ENCODE data around the gene SLC37A1.
"Not testable (repeated sequence)": the region's sequence is repeated elsewhere in the genome, so short reads cannot be mapped to it uniquely, and the experiment has no call there.

Gene SLC37A1

DNA sequence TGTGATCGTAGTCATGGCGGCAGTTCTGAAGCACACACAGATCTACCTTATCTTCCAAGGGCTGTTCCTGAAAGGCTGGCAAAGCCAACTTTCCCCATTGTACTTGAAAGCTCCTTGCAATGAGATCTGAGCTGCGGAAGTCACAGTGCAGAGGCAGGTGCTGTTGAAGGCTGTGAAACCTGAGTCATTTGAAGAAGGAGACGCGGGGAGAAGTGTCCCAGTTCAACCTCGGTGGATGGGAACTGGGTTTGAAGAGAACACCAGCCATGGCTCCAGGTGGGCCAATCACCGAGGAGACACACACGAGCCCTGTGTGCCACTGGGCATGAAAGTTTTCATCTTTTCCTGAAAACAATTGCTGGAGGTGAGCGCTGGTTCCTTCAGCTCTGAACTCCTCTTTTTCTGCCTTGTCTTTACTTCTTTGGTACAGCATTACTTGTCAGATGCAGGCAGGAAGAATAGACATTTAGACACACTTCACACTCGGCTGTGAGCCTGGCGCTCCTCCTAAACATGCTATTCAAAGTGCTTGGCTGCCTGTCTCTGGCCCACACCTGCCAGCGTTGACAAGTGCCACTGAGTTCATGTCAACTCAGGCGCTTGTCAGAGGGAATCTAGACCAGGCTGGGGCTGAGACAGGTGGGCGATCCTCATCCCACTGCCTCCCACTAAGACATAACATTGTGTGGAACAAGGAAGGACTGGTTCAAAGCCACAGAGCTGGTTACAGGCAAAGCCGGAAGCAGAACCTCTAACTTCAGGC, 114.1 kb downstream of the SLC37A1 start (continued):
- TF ChIP-seq BCL11B (tag by site-specific recombination; IDR thresholded peaks at IDR 0.05; ENCODE audit: low read depth): no peak
- peak; percentile 78 for TF ChIP-seq EGR2 (tag by site-specific recombination; IDR thresholded peaks at IDR 0.05; ENCODE audit: low read depth)
- no peak for TF ChIP-seq ZBTB20 (tag by site-specific recombination; IDR thresholded peaks at IDR 0.05)
- no peak for TF ChIP-seq ZNF248 (tag by site-specific recombination; IDR thresholded peaks at IDR 0.05)
- TF ChIP-seq ZNF654 (tag by site-specific recombination; IDR thresholded peaks at IDR 0.05; ENCODE audit: low read depth): no peak
- no peak for TF ChIP-seq GLI4 (tag by site-specific recombination; IDR thresholded peaks at IDR 0.05)
- TF ChIP-seq ZNF239 (tag by site-specific recombination; IDR thresholded peaks at IDR 0.05): no peak
- TF ChIP-seq ZFP41 (tag by site-specific recombination; IDR thresholded peaks at IDR 0.05; ENCODE audit: borderline replicate concordance): no peak
- 0 out of 2 replicates have a peak, but pooled peaks have one; percentile 15 for TF ChIP-seq TRIM28 (IDR thresholded peaks at IDR 0.05; ENCODE audit: borderline replicate concordance, low read length)

DNA sequence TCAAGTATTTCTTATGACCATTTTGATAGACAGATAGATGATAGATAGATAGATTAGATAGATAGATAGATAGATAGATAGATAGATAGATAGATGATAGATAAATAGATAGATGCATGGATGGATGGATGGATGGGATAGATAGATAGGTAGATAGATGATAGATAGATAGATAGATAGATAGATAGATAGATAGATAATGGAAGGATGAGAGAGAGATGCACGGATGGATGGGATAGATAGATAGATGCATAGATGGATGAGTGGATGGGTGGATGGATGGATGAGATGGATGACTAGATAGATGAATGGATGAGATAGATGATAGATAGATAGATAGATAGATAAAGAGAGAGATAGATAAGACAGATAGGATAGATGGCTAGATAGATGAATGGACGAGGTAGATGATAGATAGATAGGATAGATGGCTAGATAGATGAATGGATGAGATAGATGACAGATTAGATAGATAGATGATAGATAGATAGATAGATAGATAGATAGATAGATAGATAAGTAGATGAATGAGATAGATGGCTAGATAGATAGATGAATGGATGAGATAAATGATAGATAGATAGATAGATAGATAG, 114.9 kb downstream of the SLC37A1 start:
- POLR2A ChIA-PET; H3K36me3 ChIP-seq (ENCODE audit: control insufficient read depth in 2 of 2, insufficient read depth in 1 of 2, low read length in 2 of 2); H3K4me3 ChIP-seq (ENCODE audit: low read depth, low read length); H3K9me3 ChIP-seq (ENCODE audit: control insufficient read depth, insufficient read depth, low read depth, low read length); CTCF ChIA-PET; H3K4me1 ChIP-seq (ENCODE audit: control insufficient read depth, insufficient read depth, low read length); H3K27ac ChIP-seq (ENCODE audit: extremely low read depth, low read depth, low read length): not testable (repeated sequence)
- TF ChIP-seq ZBTB17 (tag by site-specific recombination; IDR thresholded peaks at IDR 0.05) (peak; percentile 97), ZNF366 (tag by site-specific recombination; conservative IDR thresholded peaks at IDR 0.05) (peak; percentile 94)

DNA sequence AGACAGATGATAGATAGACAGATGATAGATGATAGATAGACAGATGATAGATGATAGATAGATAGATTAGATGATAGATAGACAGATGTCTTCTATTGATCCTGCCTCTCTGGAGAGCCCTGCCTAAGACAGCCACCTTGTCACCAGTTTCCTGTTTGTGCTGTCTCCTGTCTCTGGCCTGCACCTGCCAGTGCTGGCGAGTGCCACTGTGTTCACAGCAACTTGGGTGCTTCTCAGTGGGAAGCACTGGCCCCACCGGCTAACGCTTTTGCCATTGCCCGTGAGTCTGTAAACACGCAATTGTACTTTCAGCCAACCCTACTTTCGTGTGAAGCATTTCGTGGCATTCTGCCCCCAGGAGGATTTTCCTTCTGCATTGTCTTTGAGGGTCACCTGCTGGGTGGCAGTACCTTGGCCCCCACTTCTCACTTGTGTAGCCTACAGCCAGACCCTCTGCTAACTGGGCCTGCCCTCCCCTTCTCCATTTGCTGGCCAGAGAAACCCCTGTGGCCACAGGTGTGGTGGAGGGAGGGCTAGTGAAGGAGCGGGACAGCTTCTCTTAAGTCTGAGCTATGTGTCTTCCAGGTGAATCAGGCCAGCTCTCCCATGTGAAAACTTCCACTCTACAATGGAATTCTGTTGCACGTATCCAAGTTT, 116.4 kb downstream of the SLC37A1 start:
- no peaks in the 10 kb centered on the region for H3K36me3 ChIP-seq (ENCODE audit: control insufficient read depth in 2 of 2, insufficient read depth in 1 of 2, low read length in 2 of 2)
- no peak overlapping the region for H3K27ac ChIP-seq (ENCODE audit: extremely low read depth, low read depth, low read length)
- no peak for TF ChIP-seq ZNF2 (tag by site-specific recombination; IDR thresholded peaks at IDR 0.05)
- no peaks in the 10 kb centered on the region for H3K9me3 ChIP-seq (ENCODE audit: control insufficient read depth, insufficient read depth, low read depth, low read length)
- ChIA-PET CTCF (no interaction called here), POLR2A (no interaction called here)
- H3K4me3 ChIP-seq (ENCODE audit: low read depth, low read length): no peak overlapping the region
- H3K4me1 ChIP-seq (ENCODE audit: control insufficient read depth, insufficient read depth, low read length): no peaks in the 10 kb centered on the region

DNA sequence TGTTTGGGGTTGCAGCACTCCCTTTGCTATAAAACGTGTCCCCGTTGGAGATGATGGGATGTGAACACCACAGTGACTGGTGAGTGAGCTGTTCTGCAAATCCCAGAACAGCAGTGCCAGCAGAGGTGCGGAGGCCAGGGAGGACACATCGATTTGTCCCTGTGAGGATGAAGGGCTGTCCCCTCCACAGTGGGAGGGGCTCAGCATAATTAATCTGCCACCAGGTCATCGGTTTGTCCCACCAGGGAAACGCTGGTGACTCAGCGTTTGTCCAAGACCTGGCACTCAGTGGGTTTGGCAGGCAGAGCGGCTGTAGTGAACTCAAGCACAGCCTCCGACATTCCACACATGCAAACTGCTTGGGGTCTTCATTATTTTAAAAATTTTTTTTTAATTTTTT, 117.0 kb downstream of the SLC37A1 start:
- Histone ChIP-seq H3K4me1 (ENCODE audit: control insufficient read depth, insufficient read depth, low read length) (no peaks in the 10 kb centered on the region), H3K4me3 (ENCODE audit: low read depth, low read length) (no peak overlapping the region), H3K36me3 (ENCODE audit: control insufficient read depth in 2 of 2, insufficient read depth in 1 of 2, low read length in 2 of 2) (no peaks in the 10 kb centered on the region), H3K9me3 (ENCODE audit: control insufficient read depth, insufficient read depth, low read depth, low read length) (no peaks in the 10 kb centered on the region), H3K27ac (ENCODE audit: extremely low read depth, low read depth, low read length) (no peak overlapping the region)
- POLR2A ChIA-PET: no interaction called here
- TF ChIP-seq MEIS1 (CRISPR knock-in tag; IDR thresholded peaks at IDR 0.05; ENCODE audit: borderline replicate concordance) (no peak), ZNF324 (tag by site-specific recombination; IDR thresholded peaks at IDR 0.05) (no peak), ZBTB17 (tag by site-specific recombination; IDR thresholded peaks at IDR 0.05) (peak; percentile 48; the same call in 1 of the 2 replicates), ZNF366 (tag by site-specific recombination; conservative IDR thresholded peaks at IDR 0.05) (no peak), ZNF555 (tag by site-specific recombination; conservative IDR thresholded peaks at IDR 0.05) (no peak), ZSCAN30 (tag by site-specific recombination; IDR thresholded peaks at IDR 0.05) (no peak)
- CTCF ChIA-PET: interaction anchor here (0.6 kb wide), 1 partner anchor 11 kb away, joined by 3 read pairs; no protein-coding TSS in a partner anchor
